Mesodermal cell (in vitro differentiated cells): ENCODE results near the gene POLR3K.

ENCODE experiments used
- H3K27ac ChIP-seq: 2 replicates; pipeline ENCODE4 v1.7.0; 2013; ENCODE audit warnings: mild to moderate bottlenecking, low read depth, low read length, moderate library complexity; ENCODE audit not compliant: severe bottlenecking
- H3K36me3 ChIP-seq: 2 replicates; pipeline ENCODE4 v1.7.1; 2013; ENCODE audit warnings: mild to moderate bottlenecking, low read length, moderate library complexity; ENCODE audit not compliant: control insufficient read depth, insufficient read depth
- H3K4me1 ChIP-seq: one replicate; pipeline ENCODE4 v1.7.1; 2013; ENCODE audit warnings: mild to moderate bottlenecking, low read length; ENCODE audit not compliant: insufficient read depth, control insufficient read depth, poor library complexity, severe bottlenecking
- H3K4me3 ChIP-seq: 2 replicates; pipeline ENCODE4 v1.7.0; 2013; ENCODE audit warnings: low read length, control low read depth, mild to moderate bottlenecking; ENCODE audit not compliant: insufficient read depth, poor library complexity, severe bottlenecking; ENCODE audit errors: extremely low read depth
- H3K9me3 ChIP-seq: 2 replicates; pipeline ENCODE4 v1.7.1; 2013; ENCODE audit warnings: mild to moderate bottlenecking, low read length, moderate library complexity; ENCODE audit not compliant: control insufficient read depth
- WGBS, 2 experiments: methylation state at CpG; one replicate each; pipeline ENCODE4 v1.1.5; 2013; ENCODE audit warnings: missing lambda C conversion rate in 2 of 2; ENCODE audit not compliant: insufficient coverage in 2 of 2; 5-methylcytosine and 5-hydroxymethylcytosine counted together

Gene POLR3K

DNA sequence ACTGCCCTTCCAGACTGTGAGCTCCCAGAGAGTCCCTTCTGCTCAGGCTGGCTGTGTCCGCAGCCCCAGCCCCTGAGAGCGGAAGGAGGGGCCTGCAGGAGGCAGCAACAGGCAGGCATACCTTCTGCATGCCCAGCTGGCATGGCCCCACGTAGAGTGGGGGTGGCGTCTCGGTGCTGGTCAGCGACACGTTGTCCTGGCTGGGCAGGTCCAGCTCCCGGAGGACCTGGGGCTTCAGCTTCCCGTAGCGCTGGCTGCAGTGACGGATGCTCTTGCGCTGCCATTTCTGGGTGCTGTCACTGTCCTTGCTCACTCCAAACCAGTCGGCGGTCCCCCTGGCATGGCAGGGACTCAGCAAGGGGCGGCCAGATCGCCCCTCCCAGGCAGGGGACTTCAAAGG, 10.1 kb upstream of the POLR3K start:
- no peaks in the 10 kb centered on the region for H3K9me3 ChIP-seq
- H3K36me3 ChIP-seq, result peaks cover 66% of the 10 kb centered on the region
- H3K4me3 ChIP-seq, result no peak overlapping the region
- peaks cover 6% of the 10 kb centered on the region for H3K4me1 ChIP-seq
- 92 to 100% methylated on average over 16 of the region's 16 CpGs for WGBS, 2 experiments
- H3K27ac ChIP-seq, result no peak overlapping the region

DNA sequence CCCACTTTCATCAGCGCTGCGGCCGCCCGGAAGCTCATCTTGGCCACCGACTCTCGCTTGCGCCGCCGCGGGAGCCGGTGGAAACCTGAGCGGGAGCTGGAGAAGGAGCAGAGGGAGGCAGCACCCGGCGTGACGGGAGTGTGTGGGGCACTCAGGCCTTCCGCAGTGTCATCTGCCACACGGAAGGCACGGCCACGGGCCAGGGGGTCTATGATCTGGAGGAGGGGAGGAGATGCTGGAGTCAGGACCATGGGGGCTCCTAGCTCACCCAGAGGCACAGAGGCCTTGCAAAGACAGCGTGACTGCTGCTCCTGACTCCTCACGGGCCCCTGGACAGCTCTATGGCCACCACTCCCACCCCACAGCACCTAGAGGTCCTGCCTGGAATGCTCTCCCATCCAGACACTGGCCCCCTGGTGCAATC, 9.6 kb upstream of the POLR3K start:
- Histone ChIP-seq H3K4me3 (no peak overlapping the region), H3K36me3 (peaks cover 70% of the 10 kb centered on the region), H3K9me3 (no peaks in the 10 kb centered on the region), H3K4me1 (peaks cover under 1% of the 10 kb centered on the region), H3K27ac (no peak overlapping the region)
- 97 to 99% methylated on average over 12 to 18 of the region's 21 CpGs for WGBS, 2 experiments

DNA sequence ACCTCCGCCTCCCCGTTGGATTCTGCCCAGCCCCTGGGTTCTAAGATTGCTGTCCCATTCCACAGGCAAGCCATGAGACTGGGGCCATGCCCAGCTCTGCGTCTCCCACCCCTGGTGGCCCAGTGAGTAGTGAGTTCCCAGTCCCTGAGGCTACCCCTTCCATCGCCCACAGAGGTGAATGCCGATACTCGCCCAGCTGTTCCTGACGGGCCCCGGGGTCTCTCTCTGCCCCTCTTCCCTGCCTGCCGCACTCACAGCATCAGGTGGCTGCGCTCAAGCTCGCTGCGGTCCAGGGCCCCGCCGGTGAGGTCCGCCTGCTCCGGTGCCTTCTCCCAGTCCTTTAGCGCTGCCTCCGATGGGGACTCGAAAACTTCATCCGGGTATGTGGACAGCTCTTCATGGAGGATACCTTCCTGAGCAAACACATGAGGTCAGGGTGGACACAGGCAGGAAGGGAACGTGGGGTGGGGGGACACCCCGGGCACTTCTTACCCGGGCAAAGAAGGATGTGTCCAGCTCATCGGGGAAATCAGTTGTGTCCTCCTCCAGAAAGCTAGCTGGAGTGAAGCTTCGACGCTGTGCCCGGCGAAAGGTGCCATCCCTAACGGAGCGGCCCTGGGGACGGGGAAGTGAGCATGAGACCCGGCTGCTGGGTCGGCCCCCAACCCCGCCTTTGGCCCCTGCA, 9.0 kb upstream of the POLR3K start:
- no peaks in the 10 kb centered on the region for H3K9me3 ChIP-seq
- H3K4me3 ChIP-seq, result no peak overlapping the region
- no peaks in the 10 kb centered on the region for H3K4me1 ChIP-seq
- WGBS, 2 experiments, result 96 to 98% methylated on average over 32 to 34 of the region's 34 CpGs
- H3K36me3 ChIP-seq, result peaks cover 76% of the 10 kb centered on the region
- no peak overlapping the region for H3K27ac ChIP-seq

DNA sequence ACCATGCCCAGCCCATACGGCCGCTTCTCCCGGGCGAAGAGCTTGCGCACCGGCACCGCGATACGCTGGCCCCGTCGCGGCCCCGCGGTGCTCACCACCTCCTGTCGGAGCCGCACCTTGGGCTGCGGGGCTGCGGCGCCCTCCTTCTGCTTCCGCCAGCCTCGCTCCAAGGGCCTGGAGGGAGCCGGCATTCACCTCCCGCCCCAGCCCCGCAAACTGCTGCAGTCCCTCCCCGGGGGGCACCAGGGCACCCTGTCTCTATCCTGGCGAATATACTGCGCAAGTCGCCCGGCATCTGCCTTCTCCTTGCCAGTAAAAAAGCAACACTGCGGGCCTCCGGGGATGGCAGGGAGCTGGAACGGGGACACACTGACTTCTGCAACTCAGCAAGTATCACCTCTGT, 8.5 kb upstream of the POLR3K start:
- no peaks in the 10 kb centered on the region for H3K9me3 ChIP-seq
- no peaks in the 10 kb centered on the region for H3K4me1 ChIP-seq
- WGBS, 2 experiments, result 93 to 97% methylated on average over 31 of the region's 32 CpGs
- H3K4me3 ChIP-seq, result no peak overlapping the region
- H3K36me3 ChIP-seq, result peaks cover 81% of the 10 kb centered on the region
- H3K27ac ChIP-seq, result no peak overlapping the region

DNA sequence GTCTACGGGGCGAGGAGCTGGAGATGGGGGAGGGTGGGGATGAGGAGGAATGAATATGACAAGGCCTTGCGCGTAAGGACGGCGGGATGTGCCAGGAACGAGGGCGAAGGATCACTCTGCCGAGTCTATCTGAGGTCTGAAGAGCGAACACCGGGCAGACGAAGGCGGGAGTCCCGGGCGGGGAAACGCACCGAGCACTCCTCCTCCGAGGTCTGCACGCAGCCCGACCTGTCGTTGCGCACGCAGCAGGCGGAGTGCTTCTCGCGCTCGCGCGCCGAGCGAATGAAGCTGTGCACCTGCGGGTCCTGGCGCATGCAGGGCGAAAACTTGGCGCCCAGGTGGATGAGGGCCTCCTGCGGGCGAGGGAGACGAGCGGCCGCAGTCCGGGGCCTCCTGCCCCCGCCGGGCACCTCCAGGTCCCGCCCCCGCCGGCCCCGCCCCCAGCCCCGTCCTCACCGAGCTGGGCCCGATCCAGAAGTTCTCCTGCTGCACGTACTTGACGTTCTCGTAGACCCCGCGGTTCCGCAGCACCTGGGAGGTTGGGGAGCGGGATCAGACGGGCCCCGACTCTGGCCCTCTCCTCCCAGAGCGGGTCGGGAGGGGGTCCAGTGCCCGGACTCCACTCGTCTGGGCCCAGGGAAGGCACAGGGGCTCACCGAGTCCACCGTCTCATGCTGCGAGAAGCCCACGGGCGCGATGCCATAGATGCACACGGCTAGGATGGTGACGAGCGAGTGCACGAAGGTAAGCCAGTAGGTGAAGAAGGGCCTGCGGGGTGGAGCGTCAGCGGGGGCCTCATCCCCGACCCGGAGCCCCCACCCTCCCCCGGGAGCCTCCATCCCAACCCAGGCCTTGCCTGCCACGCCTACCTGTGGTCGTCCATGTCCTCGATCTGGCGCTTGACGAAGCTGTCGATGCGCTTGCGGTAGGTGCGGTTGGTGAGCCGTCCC, 7.8 kb upstream of the POLR3K start:
- Histone ChIP-seq H3K4me3 (no peak overlapping the region), H3K4me1 (no peaks in the 10 kb centered on the region), H3K9me3 (no peaks in the 10 kb centered on the region), H3K36me3 (peaks cover 88% of the 10 kb centered on the region), H3K27ac (no peak overlapping the region)
- WGBS, 2 experiments, result 97% methylated on average over 73 to 85 of the region's 89 CpGs

DNA sequence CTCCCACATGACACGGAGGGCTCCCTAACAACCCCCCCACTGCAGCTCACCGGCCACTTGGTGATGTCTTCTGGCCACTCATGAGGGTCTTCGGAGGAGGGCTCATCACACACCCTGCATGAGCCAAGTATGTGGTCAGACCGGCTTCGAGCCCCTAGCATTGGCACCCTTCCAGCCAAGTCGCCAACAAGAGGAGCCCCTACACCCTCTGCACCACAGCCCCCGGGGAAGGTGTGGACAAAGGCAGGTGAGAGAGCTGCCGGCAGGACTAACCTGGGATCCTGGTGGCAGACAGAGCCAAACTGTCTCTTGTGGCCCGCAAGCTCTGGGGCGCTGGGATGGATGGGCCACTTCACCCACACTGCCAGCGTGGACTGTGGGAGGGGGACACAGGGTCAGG, 6.8 kb upstream of the POLR3K start:
- Histone ChIP-seq H3K36me3 (peaks cover 94% of the 10 kb centered on the region), H3K9me3 (no peaks in the 10 kb centered on the region), H3K27ac (no peak overlapping the region), H3K4me3 (no peak overlapping the region), H3K4me1 (no peaks in the 10 kb centered on the region)
- 95 to 100% methylated on average over 6 to 11 of the region's 11 CpGs for WGBS, 2 experiments

DNA sequence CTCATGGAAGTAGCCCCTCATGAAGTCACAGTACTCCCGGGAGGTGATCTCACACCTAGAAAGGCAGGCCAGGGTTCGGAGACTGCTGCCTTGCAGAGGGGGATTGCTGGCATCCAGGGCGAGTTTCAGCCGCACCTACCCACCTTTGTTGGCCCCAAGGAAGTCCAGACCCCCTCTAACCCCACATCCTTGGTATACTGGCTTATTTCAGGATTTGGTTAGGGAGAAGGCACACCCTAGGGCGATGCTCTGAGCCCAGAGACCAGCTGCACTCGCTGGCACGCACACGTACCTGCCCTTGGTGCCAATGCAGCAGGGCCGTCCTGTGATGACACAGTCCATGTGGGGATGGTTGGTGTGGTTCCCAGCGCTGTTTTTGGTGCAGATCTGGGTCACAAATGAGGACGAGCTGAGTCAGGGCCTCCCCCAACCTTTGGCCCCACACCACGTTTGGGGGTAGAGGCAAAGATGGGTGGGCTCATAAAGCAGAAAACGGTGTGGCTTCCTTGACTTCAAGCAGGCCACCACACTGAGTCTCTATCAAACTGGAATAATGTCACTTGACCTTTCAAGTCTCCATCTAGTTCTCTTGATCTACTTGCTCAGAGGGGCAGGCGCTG, 6.1 kb upstream of the POLR3K start:
- no peak overlapping the region for H3K4me3 ChIP-seq
- no peaks in the 10 kb centered on the region for H3K9me3 ChIP-seq
- peaks cover 93% of the 10 kb centered on the region for H3K36me3 ChIP-seq
- 90 to 95% methylated on average over 7 to 12 of the region's 14 CpGs for WGBS, 2 experiments
- H3K27ac ChIP-seq, result no peak overlapping the region
- no peaks in the 10 kb centered on the region for H3K4me1 ChIP-seq

DNA sequence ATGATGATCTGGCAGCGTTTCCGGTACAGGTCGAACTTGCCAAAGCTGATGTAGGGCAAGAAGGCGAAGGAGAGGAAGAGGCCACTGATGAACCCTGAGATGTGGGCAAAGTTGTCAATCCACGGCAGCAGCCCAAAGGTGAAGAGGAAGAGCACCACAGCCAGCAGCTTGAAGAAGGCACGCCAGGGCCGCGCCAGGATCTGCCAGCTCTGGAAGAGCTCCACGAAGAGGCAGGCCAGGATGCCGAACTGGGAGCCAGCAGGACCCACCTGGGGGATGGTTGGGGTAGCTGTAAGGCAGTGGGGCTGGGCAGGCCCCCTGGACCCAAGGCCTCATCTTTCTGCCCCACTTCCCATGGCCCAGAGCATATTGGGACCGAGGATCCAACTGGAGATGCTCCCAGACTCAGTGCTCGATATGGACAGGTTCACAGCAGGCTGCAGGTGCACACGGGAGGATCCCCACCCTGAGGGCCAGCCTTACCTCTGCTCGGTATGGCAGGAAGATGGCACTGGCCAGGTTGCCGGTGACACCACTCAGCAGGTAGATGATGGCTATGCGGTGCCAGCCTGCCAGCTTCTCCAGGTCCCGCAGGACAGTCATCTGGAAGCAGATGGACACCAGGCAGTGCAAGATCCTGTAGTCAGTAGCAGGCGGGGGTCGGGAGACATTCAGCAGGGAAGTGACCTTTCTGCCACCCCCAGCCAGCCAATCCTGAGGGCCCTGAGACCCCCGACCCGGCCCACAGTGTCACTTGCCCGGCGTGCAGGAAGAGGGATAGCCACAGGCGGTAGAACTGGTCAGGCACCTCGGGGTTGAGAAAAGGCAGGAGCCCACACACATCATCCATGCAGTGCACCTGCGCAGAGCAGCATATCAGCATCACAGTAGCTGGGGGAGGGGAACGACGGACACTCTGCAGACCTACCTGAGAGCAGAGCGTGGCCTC, 5.4 kb upstream of the POLR3K start:
- Histone ChIP-seq H3K27ac (no peak overlapping the region), H3K4me3 (no peak overlapping the region), H3K36me3 (peaks cover 86% of the 10 kb centered on the region), H3K9me3 (no peaks in the 10 kb centered on the region), H3K4me1 (no peaks in the 10 kb centered on the region)
- WGBS, 2 experiments, result 91 to 95% methylated on average over 26 of the region's 29 CpGs

DNA sequence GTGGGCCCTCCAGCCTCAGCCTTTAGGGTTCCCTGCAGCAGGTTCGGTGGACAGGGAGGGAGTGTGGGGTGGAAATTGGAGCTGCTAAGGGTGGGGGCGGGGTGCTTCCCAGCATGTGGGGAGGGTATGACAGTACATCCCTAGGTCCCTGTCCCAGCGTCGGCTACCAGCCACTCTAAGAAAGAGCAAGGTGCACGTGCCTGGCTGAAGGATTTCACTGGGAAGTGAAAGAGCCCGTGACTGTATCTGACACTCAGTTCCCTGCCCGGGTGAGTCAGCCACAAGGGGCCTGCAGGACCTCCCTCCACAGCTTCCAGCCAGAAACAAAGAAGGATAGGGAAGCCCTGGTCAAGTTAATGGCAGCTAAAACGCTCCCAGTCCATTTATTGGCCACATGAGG, 4.3 kb upstream of the POLR3K start:
- WGBS, 2 experiments, result 94 to 95% methylated on average over 7 of the region's 8 CpGs
- H3K4me1 ChIP-seq, result no peaks in the 10 kb centered on the region
- H3K36me3 ChIP-seq, result peaks cover 75% of the 10 kb centered on the region
- no peaks in the 10 kb centered on the region for H3K9me3 ChIP-seq
- no peak overlapping the region for H3K4me3 ChIP-seq
- peak overlapping the region; percentile 41 for H3K27ac ChIP-seq
